Naive thymus-derived CD8-positive, alpha-beta T cell (primary cell): Measurements from ENCODE around the gene JARID2. TPM values are rescaled to one million over a fixed set of nuclear protein-coding genes. Genes with fewer than 3 reads are reported as not detected.
A peak's percentile ranks its signal among the peaks of the same experiment; 100 is the strongest.
"Not testable (repeated sequence)": the region's sequence is repeated elsewhere in the genome, so short reads cannot be mapped to it uniquely, and the experiment has no call there.

Experiments used
- ATAC-seq, 2 donors: fragments of 150-1000 bp; cut with Tn5 transposase in 1 of 2; sonication (Bioruptor Pico), chemical (Tn5 transposase) in 1 of 2; 1 replicate in 1 of 2; 2 replicates in 1 of 2; pipeline ENCODE4 v1.10.0; 2021; ENCODE audit warnings: mild to moderate bottlenecking in 2 of 2, moderate library complexity in 2 of 2
- POLR2A ChIA-PET: fragments of 350-600 bp; sonication (Branson Sonifier 250); formaldehyde crosslinking; loops from one replicate; lab custom pipeline; 2021; ENCODE audit warnings: antibody characterized with exemption; lab: Charles Lee
- DNase-seq, 10 donors: peaks; one replicate each; pipeline versions ENCODE4 v3.0.0 to v3.0.0-alpha.2; 2020 to 2022
- H3K27ac Mint-ChIP-seq, 10 donors: one replicate each; pipeline ENCODE4 v1.8.0; 2020 to 2022; ENCODE audit warnings: mild to moderate bottlenecking in 10 of 10, mixed read lengths in 10 of 10, moderate library complexity in 4 of 10, inconsistent platforms in 1 of 10
- H3K27me3 Mint-ChIP-seq, 5 donors: one replicate each; pipeline ENCODE4 v1.8.0; 2021 to 2022; ENCODE audit warnings: mixed read lengths in 5 of 5
- H3K36me3 Mint-ChIP-seq, 3 donors: one replicate each; pipeline ENCODE4 v1.8.0; 2020 to 2022; ENCODE audit warnings: mixed read lengths in 3 of 3, mild to moderate bottlenecking in 2 of 3, inconsistent platforms in 1 of 3
- H3K4me1 Mint-ChIP-seq, 4 donors: one replicate each; pipeline ENCODE4 v1.8.0; 2021 to 2022; ENCODE audit warnings: mixed read lengths in 4 of 4
- H3K4me3 Mint-ChIP-seq, 10 donors: one replicate each; pipeline ENCODE4 v1.8.0; 2020 to 2022; ENCODE audit warnings: mild to moderate bottlenecking in 10 of 10, mixed read lengths in 10 of 10, moderate library complexity in 6 of 10, inconsistent platforms in 1 of 10
- H3K9me3 Mint-ChIP-seq, 9 donors: one replicate each; pipeline ENCODE4 v1.8.0; 2020 to 2022; ENCODE audit warnings: mixed read lengths in 9 of 9, mild to moderate bottlenecking in 3 of 9, inconsistent platforms in 1 of 9, moderate library complexity in 1 of 9
- polyA plus RNA-seq, 3 donors: library from polyadenylated mRNA; unstranded; fragments of 300-500 nt; fragmentation: Illumina TruSeq; gene quantifications; one replicate each; pipeline ENCODE4 v1.2.3, GENCODE V29; 2021
- total RNA-seq, 8 experiments: library from RNA in 2 of 8; stranded (reverse) in 2 of 8; gene quantifications; one replicate each; pipeline ENCODE4 v1.2.3 and lab custom pipeline; 2021 to 2026

The JARID2 gene
- total and polyA plus RNA-seq, 5 experiments from 2014 or later = 7.6 to 23.5 (median 11.8) TPM

DNA sequence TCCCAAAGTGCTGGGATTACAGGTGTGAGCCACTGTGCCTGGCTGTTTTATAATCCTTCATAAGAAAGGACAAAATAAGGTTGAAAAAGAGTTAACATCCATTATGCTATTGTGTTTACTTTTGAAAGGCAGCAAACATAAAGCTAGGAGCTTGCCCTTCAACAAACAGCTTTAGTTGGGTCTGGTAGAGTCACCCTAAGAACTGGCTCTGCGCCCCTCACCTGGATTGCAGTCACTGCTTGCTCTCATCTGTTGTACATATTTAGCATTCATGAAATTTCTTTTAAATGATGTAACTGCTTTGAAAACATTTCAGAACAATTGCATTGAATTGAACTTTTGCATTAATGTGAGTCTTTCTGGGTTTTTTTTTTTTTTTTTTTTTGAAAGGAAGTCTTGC, 38.9 kb downstream of the JARID2 start:
- no peaks in the 10 kb centered on the region for H3K9me3 Mint-ChIP-seq
- DNase-seq = no peak
- POLR2A ChIA-PET = no interaction called here
- peak overlapping the region in 2 of 10 donors; percentile 4 to 42 for H3K4me3 Mint-ChIP-seq
- H3K27me3 Mint-ChIP-seq = no peaks in the 10 kb centered on the region
- peak overlapping the region in 1 of 10 donors; percentile 60 for H3K27ac Mint-ChIP-seq
- ATAC-seq = no peak
- H3K4me1 Mint-ChIP-seq = peaks cover 31 to 74% (median 65%) of the 10 kb centered on the region in 4 donors
- peaks cover 0 to 6% (median 2%) of the 10 kb centered on the region in 3 donors for H3K36me3 Mint-ChIP-seq

- POLR2A ChIA-PET = no interaction called here
Observed at GRCh38 chr6:15285682-15286294, 39.9 kb downstream of the JARID2 start.

GRCh38 chr6:15287670-15288375, 42.0 kb downstream of the JARID2 start:
- Mint-ChIP-seq H3K27ac (peak overlapping the region in 8 of 10 donors; percentile 5 to 84 (median 48)), H3K4me3 (peak overlapping the region in 1 of 10 donors; percentile 43), H3K36me3 (peaks cover 0 to 5% (median 4%) of the 10 kb centered on the region in 3 donors), H3K4me1 (peaks cover 25 to 73% (median 55%) of the 10 kb centered on the region in 4 donors), H3K9me3 (no peaks in the 10 kb centered on the region), H3K27me3 (no peaks in the 10 kb centered on the region)
- no peak for DNase-seq
- peak in 1 of 2 donors; percentile 35 for ATAC-seq
- POLR2A ChIA-PET = no interaction called here

More at GRCh38 chr6:15285682-15286294, 39.9 kb downstream of the JARID2 start:
- Mint-ChIP-seq H3K4me1 (peaks cover 30 to 73% (median 63%) of the 10 kb centered on the region in 4 donors), H3K4me3 (peak overlapping the region in 1 of 10 donors; percentile 15), H3K27ac (peak overlapping the region in 1 of 10 donors; percentile 11), H3K36me3 (peaks cover 0 to 6% (median 2%) of the 10 kb centered on the region in 3 donors), H3K9me3 (no peaks in the 10 kb centered on the region), H3K27me3 (no peaks in the 10 kb centered on the region)
- DNase-seq = no peak
- ATAC-seq = no peak

- ATAC-seq = no peak
- H3K27ac Mint-ChIP-seq = peak overlapping the region in 7 of 10 donors; percentile 7 to 84 (median 49)
- no peaks in the 10 kb centered on the region for H3K9me3 Mint-ChIP-seq
- peaks cover 30 to 80% (median 63%) of the 10 kb centered on the region in 4 donors for H3K4me1 Mint-ChIP-seq
- peak overlapping the region in 2 of 10 donors; percentile 24 to 45 for H3K4me3 Mint-ChIP-seq
- POLR2A ChIA-PET = no interaction called here
- no peaks in the 10 kb centered on the region for H3K27me3 Mint-ChIP-seq
- DNase-seq = no peak
- peaks cover 0 to 8% (median 4%) of the 10 kb centered on the region in 3 donors for H3K36me3 Mint-ChIP-seq
Observed at GRCh38 chr6:15288856-15289255, 43.0 kb downstream of the JARID2 start.

DNA sequence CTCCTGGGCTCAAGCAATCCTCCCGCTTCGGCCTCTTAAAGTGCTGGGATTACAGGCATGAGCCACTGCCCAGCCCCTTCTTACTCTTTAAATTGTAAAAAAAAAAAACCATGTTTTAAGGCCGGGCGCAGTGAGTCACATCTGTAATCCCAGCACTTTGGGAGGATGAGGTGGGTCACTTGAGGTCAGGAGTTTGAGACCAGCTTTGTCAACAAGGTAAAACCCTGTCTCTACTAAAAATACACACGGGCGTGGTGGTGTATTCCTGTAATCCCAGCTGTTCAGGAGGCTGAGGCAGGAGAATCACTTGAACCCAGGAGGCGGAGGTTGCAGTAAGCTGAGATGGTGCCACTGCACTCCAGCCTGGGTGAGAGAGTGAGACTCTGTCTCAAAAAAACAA, 43.6 kb downstream of the JARID2 start:
- H3K4me1 Mint-ChIP-seq = peaks cover 31 to 82% (median 65%) of the 10 kb centered on the region in 4 donors
- ATAC-seq, H3K27me3 Mint-ChIP-seq, DNase-seq, H3K4me3 Mint-ChIP-seq, H3K36me3 Mint-ChIP-seq, POLR2A ChIA-PET, H3K9me3 Mint-ChIP-seq: not testable (repeated sequence)
- peak overlapping the region in 4 of 10 donors; percentile 47 to 71 (median 56) for H3K27ac Mint-ChIP-seq

- no peak overlapping the region for H3K4me3 Mint-ChIP-seq
Observed at GRCh38 chr6:15290067-15290680, 44.3 kb downstream of the JARID2 start.

GRCh38 chr6:15290962-15291704, 45.3 kb downstream of the JARID2 start:
- DNase-seq (no peak), ATAC-seq (no peak)
- Mint-ChIP-seq H3K36me3 (peaks cover 0 to 8% (median 4%) of the 10 kb centered on the region in 3 donors), H3K4me1 (peaks cover 33 to 79% (median 66%) of the 10 kb centered on the region in 4 donors), H3K27me3 (no peaks in the 10 kb centered on the region), H3K4me3 (peak overlapping the region in 3 of 10 donors; percentile 4 to 15 (median 8)), H3K27ac (peak overlapping the region in 9 of 10 donors; percentile 7 to 70 (median 44)), H3K9me3 (no peaks in the 10 kb centered on the region)
- POLR2A ChIA-PET = no interaction called here

More at GRCh38 chr6:15290067-15290680, 44.3 kb downstream of the JARID2 start:
- peaks cover 34 to 80% (median 68%) of the 10 kb centered on the region in 4 donors for H3K4me1 Mint-ChIP-seq
- no peak for DNase-seq
- no peaks in the 10 kb centered on the region for H3K27me3 Mint-ChIP-seq
- H3K36me3 Mint-ChIP-seq = peaks cover 0 to 8% (median 4%) of the 10 kb centered on the region in 3 donors
- ATAC-seq = peak in 1 of 2 donors; percentile 14
- POLR2A ChIA-PET = no interaction called here
- no peaks in the 10 kb centered on the region for H3K9me3 Mint-ChIP-seq
- H3K27ac Mint-ChIP-seq = peak overlapping the region in 6 of 10 donors; percentile 1 to 74 (median 53)

- Mint-ChIP-seq H3K27me3 (no peaks in the 10 kb centered on the region), H3K9me3 (no peaks in the 10 kb centered on the region), H3K4me1 (peaks cover 38 to 84% (median 74%) of the 10 kb centered on the region in 4 donors), H3K27ac (peak overlapping the region in 7 of 10 donors; percentile 3 to 83 (median 69)), H3K36me3 (peaks cover 0 to 8% (median 4%) of the 10 kb centered on the region in 3 donors), H3K4me3 (peak overlapping the region in 1 of 10 donors; percentile 35)
- ATAC-seq (no peak), DNase-seq (no peak)
- POLR2A ChIA-PET = no interaction called here
Observed at GRCh38 chr6:15292721-15293302, 46.9 kb downstream of the JARID2 start.

DNA sequence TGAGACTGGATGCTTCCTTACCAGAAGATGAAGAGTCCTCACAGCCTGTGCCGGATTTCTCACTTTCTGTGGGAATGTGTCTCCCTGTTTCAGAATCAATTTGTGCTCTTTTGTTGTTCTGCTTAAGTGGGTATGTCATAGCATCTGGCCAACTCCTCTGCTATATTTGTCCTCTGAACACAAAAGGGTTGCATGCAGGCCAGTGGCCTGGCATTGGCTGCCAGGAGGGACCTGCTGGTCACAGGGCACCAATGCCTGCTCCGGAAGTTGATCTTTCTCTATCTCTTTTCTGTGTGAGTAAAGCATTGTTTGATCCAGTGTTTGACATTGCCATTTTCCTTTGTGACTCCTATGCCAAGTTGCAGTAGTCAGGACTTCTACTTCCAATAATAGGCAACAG, 47.8 kb downstream of the JARID2 start:
- Mint-ChIP-seq H3K36me3 (peaks cover 0 to 8% (median 4%) of the 10 kb centered on the region in 3 donors), H3K27me3 (no peaks in the 10 kb centered on the region), H3K4me3 (peak overlapping the region in 1 of 10 donors; percentile 15), H3K27ac (peak overlapping the region in 6 of 10 donors; percentile 2 to 69 (median 52)), H3K4me1 (peaks cover 38 to 83% (median 74%) of the 10 kb centered on the region in 4 donors), H3K9me3 (no peaks in the 10 kb centered on the region)
- ATAC-seq (no peak), DNase-seq (no peak)
- POLR2A ChIA-PET = no interaction called here

DNA sequence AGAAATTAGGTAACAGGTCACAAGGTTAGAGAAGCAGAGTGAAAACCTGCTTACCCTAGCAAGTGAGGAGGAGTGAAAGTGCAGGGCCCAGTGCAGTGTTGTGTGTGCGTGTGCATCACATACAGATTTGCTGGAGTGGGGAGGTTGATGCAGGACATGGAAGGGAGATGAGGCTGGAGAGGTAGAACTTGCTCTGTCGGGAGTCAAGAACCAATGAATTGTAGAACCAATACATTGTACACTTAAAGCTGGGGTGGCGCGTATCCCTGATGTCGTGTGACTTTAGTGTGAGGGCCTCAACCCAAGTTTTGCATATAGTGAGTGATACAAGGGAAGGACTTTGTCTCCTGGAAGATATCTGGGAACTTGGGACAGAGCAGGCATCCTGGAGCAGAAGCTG, 48.6 kb downstream of the JARID2 start:
- no peaks in the 10 kb centered on the region for H3K9me3 Mint-ChIP-seq
- DNase-seq (no peak), ATAC-seq (no peak)
- H3K27ac Mint-ChIP-seq = peak overlapping the region in 8 of 10 donors; percentile 2 to 88 (median 22)
- no peaks in the 10 kb centered on the region for H3K27me3 Mint-ChIP-seq
- peaks cover 0 to 4% (median 4%) of the 10 kb centered on the region in 3 donors for H3K36me3 Mint-ChIP-seq
- H3K4me1 Mint-ChIP-seq = peaks cover 42 to 86% (median 77%) of the 10 kb centered on the region in 4 donors
- H3K4me3 Mint-ChIP-seq = peak overlapping the region in 4 of 10 donors; percentile 2 to 18 (median 10)
- POLR2A ChIA-PET = no interaction called here

DNA sequence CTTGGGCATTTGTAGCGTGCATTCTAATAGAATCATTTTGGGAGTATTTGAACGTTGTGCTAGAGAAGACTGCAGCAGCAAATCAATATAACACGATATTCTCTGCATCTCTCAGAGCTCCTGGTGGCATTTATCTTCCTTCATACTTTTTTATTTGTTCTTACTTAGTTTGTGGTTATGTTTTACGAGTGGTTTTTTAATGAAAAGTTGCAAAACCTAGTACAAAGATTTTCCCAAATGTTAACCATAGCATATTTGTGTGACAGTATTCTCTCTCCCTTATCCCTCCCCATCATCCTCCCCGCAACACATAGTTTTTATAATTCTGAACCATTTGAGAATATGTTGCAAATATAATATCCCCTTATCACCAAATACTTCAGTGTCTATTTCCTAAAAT, 50.4 kb downstream of the JARID2 start:
- DNase-seq (no peak), ATAC-seq (no peak)
- no peaks in the 10 kb centered on the region for H3K27me3 Mint-ChIP-seq
- POLR2A ChIA-PET = no interaction called here
- no peaks in the 10 kb centered on the region for H3K9me3 Mint-ChIP-seq
- peaks cover 48 to 88% (median 80%) of the 10 kb centered on the region in 4 donors for H3K4me1 Mint-ChIP-seq
- H3K36me3 Mint-ChIP-seq = peaks cover 0 to 4% (median 2%) of the 10 kb centered on the region in 3 donors
- peak overlapping the region in 9 of 10 donors; percentile 29 to 65 (median 50) for H3K4me3 Mint-ChIP-seq
- peak overlapping the region; percentile 62 to 89 (median 80) for H3K27ac Mint-ChIP-seq
